HG02678 (cell line): ENCODE data around the gene ADCY10.
"Not testable (repeated sequence)": the region's sequence is repeated elsewhere in the genome, so short reads cannot be mapped to it uniquely, and the experiment has no call there.

Experiments used
- ATAC-seq: cut with Tn5 transposase; IDR thresholded peaks from one replicate; pipeline ENCODE4 v1.9.1; 2021; ENCODE audit warnings: mild to moderate bottlenecking, moderate library complexity; ENCODE audit not compliant: unreplicated experiment

The ADCY10 gene

GRCh38 chr1:167860231-167860923 lies 53.6 kb downstream of the ADCY10 start:
- no peak for ATAC-seq

DNA sequence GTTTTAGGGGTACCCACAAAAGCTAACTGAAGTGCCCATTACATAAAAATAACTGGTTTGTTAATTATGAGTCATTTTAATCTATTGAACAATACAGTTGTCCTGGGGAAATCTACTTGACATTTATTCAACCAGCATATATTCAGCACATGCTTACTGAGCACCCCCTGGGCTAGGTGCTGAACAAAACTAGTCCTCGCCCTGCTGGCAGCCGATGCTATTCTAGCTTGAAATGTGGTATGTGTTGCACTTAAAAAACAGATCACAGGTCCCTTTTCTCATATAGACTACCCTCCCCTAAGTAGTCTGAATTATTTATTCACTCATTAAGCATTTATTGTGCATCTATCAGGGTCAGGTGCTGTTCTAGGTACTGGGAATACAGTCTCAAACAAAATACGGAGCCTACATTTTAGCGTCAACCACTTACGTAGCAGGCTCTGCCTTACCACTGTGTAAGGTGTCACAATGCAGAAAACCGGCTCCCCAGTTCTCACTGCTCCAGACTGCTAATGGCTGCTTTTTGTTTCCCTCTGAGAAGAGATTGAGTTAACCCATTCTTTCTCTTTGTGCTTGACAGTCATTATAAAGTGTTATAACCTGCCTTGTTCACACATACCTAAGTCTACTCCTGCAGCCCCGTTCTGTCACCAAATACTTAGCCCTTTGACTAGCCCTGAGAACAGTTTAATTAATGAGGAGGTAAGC lies 57.1 kb downstream of the ADCY10 start:
- ATAC-seq, result no peak

DNA sequence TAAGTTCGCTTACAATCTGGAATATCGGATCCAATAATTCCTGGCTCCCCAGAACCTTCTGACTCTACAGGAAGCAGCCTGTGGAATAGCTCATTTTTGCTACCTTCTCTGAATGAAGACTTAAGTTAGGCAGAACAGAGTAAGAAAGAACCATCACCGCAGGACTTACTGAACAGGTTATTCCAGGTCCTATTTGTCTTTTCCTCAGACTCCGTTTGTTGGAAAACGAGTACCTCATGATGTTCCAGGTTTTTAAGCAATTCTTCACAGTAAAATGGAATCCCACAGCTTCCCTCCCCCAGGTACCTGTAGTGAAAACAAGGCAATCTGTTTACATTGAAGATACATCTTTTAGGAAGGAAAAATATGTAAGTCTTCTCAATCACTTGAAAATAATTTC lies 59.8 kb downstream of the ADCY10 start:
- no peak for ATAC-seq

DNA sequence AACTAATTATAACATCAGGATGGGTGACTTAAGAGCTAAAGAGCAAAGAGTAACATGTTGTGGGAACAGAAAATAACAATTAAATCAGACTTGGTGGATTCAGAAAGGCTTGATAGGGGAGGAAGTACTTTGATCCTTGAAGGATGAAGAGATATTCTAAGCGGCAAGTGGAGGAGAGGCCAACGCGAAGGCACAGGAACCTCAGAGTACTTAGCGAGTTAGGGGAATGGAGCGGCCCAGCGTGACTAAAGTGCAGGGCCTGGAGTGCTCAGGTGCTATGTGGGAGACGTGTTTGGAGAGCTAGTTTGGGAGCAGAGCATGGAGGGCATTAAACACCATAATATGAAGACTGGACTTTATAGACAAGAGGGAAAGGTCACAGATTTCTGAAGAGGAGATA lies 64.3 kb downstream of the ADCY10 start:
- no peak for ATAC-seq

- no peak for ATAC-seq
These were observed 71.1 kb downstream of the ADCY10 start for GRCh38 chr1:167842872-167843271.

GRCh38 chr1:167841530-167841929 lies 72.4 kb downstream of the ADCY10 start:
- no peak for ATAC-seq

DNA sequence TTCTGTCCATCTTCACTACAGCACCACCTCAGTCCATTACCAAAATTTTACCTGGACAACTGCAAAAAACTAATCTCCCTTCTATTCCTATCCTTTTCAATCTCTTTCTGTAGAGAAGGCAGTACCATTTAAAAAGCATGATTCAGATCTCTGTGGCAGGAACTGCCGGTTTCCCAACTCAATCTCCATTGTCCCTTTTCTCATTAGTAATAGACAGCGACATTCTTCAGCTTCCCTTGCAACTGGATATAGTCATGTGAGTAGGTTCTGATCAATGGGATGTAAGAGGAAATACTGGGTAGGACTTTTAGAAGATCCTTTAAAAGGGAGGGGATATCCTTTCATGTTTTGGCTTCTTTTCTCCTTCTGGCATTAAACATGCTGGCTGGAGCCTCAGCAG lies 74.9 kb downstream of the ADCY10 start:
- ATAC-seq, result no peak

DNA sequence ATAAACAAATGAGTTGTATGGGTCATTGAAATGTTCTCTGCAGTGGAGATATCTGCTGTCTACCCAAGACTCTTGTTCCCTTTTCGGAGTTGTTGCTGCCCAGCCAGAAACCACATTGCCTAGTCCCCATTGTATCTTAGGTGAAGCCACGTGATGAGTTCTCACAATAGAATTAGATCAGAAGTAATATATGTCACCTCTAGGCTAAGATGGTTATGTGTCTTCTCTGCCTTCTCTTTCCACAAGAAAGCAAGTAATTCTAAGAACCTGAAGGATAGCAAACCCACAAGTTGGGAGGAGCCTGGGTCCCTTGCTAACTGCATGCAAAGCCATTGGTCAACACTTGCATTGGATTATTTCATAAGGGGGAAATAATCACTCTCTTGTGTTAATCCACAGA lies 76.6 kb downstream of the ADCY10 start:
- no peak for ATAC-seq

DNA sequence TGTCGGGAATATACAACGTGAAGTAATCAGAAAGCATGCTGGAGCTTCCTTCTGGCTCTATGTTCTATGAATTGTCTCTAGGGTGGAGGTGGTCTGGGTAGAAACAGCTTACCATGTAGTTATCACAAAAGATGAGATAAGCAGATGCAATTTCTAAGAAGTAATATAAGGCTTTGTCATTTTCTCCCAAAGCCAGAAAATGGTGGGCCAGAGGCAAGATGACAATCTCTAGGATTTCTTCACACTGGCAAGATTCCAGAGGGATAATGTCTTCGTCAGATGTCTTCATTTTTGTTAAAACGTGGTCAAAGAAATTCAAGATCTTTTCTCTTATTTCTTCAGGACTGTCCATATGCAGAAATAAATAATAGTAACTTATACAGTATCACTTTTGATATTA lies 77.7 kb downstream of the ADCY10 start:
- ATAC-seq, result no peak

- ATAC-seq, result no peak
These were observed 80.0 kb downstream of the ADCY10 start for GRCh38 chr1:167833904-167834303.

DNA sequence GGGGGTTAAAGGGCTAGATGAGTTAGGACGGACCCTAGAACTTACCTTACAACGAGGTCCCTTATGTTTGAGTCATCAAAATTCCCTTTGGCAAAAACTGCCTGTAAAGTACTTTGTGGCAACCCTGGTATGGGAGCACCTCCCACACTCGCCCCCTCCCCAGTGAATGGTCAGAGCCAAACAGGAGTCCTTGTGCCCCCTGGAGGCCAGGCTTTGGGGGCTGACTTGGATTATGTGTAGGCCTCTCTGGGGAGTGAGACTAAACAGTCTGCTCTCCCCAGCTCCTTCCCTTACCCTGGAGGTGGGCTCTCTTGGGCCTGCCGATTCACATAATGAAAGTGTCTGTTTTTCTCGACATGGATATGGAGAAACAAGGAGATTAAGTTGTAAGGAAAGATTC lies 81.2 kb downstream of the ADCY10 start:
- ATAC-seq, result no peak

- not testable (repeated sequence) for ATAC-seq
These were observed 83.3 kb downstream of the ADCY10 start for GRCh38 chr1:167830668-167831067.

GRCh38 chr1:167829868-167830267 lies 84.1 kb downstream of the ADCY10 start:
- no peak for ATAC-seq

GRCh38 chr1:167826127-167826526 lies 87.8 kb downstream of the ADCY10 start:
- ATAC-seq, result no peak

DNA sequence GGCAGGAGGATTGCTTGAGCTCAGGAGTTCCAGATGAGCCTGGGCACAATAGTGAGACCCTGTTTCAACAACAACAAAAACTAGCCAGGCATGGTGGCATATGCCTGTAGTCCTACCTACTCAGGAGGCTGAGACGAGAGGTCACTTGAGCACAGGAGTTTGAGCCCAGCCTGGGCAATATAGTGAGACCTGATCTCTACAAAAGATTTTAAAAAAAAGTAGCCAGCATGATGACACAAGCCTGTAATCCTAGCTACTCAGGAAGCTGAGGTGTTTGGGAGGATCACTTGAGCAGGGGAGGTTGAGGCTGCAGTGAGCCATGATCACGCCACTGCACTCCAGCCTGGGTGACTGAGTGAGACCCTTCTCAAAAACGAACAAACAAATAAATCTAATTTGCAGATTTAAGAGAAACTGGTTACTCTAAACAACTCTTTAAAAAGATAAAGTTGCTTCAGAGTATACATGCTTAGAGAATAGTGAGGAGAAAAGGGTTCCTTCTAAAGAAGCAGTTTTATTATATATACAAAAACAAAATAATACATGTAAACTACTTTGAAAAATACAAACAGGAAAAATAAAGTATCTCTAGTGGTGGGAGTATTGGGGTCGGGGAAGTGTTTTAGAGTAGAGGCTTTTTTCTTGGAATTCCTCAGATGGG lies 88.4 kb downstream of the ADCY10 start:
- no peak for ATAC-seq

DNA sequence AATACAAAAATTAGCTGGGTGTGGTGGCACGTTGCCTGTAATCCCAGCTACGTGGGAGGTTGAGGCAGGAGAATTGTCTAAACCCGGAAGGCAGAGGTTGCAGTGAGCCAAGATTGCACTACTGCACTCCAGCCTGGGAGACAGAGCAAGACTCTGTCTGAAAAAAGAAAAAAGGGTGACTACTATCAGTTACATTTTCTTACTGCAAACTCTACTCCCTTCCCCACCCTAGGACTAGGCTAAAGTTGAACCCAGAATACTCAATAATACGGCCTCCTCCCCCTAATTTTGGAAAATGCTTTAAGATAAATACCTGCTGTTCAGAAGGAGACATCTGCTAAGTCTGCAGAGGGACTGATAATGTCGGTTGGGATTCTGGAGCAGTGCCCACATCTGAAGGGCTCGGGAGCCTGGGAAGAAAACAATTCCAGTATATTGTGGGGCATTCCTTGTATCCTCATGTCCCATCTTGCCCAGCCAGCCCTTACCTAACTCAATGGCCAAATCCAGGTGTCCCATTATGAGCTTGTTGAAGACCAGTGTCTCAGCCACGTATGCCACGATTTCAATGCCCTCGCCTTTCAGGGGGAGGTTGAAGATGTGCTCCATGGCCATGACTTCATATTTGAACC lies 89.7 kb downstream of the ADCY10 start:
- ATAC-seq, result no peak

- ATAC-seq, result no peak
These were observed 91.8 kb downstream of the ADCY10 start for GRCh38 chr1:167821969-167822685.

DNA sequence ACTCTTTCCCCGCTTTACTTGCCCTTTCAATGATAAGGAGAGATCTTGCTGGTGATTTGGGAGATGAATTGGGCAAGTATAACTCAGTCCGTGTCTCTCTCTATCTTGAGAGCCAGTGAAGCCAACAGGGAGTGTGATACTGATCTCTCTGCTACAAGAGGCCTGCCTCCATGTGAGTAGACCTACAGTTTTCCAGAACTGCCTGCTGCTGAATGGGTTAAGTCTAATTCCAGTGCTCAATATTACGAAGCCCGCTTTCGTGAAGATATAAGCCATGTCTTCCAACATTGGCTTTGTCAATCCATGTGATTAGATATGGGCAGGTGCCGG lies 92.6 kb downstream of the ADCY10 start:
- no peak for ATAC-seq

DNA sequence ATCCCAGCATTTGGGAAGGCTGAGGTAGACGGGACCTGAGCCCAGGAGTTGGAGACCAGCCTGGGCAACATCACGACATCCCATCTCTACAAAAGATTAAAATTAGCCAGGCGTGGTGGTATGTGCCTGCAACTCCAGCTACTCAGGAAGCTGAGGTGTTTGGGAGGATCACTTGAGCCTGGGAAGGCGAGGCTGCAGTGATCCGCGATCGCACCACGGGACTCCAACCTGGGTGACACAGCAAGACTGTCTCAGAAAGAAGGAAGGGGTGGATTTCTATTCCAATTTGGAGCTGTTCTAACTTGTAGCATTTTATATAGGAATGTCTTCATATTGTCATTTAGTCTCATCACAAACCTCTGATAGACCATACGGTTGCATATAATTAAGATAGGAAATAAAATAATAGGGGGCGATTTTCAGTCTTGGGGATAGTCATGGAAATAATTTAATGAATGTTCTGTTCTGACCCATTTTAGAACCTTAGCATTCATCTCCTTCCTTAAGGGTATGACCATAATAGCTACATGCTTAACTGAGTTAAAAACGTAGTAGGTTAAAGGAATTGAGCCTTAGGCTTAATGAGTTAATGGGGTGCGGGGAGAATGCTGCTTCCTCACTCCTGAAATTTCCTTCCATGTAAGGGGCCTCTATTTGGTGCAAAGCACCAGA lies 93.1 kb downstream of the ADCY10 start:
- no peak for ATAC-seq

GRCh38 chr1:167819849-167820683 lies 93.9 kb downstream of the ADCY10 start:
- ATAC-seq, result peak; percentile 67
